ENCODE results near the gene SNORC. TPM values are rescaled to one million over a fixed set of nuclear protein-coding genes. Genes with fewer than 3 reads are reported as not detected.
A peak's percentile ranks its signal among the peaks of the same experiment; 100 is the strongest.

The SNORC gene
- 10 to 100 TPM in 3 of 4 donors, 1 to 10 TPM in 1; 2.5 to 27.2 (median 14.1) TPM for total RNA-seq

- 87 to 89% methylated on average over 21 of the region's 21 CpGs for WGBS, 2 donors
- no peak for TF ChIP-seq POLR2A (IDR thresholded peaks at IDR 0.05)
- no peak for TF ChIP-seq CTCF (IDR thresholded peaks at IDR 0.05)
- intact Hi-C loops (cut with DNase I; ENCODE audit: low total_unique reads), result no loop called here
- H3K4me3 ChIP-seq (ENCODE audit: low read depth, poor library complexity, severe bottlenecking), result no peak within 1 kb of the TSS
- DNase-seq (ENCODE audit: low spot score in 2 of 2), result peak in 1 of 2 donors; percentile 78
Observed at GRCh38 chr2:232870018-232870765, at the start of gene SNORC. Gene SNORC (plus strand): TSS chr2:232870264. CDS start chr2:232870342, 78 bp downstream.

DNA sequence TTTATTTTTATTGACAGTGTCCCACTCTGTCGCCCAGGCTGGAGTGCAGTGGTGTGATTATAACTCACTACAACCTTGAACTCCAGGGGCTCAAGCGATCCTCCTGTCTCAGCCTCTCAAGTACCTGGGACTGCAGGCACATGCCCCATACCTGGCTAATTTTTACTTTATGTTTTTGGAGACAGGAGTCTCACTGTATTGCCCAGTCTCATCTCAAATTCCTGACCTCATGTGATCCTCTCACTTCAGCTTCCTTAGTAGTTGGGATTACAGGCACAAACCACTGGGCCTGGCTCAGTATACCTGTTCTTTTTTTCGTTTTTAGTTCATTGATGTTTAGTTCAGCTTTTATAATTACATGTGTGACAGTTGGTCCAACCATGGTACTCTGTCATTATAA, 40.1 kb upstream of the SNORC start:
- WGBS, 2 donors, result 74 to 96% methylated on average over 3 of the region's 3 CpGs
- intact Hi-C loops (cut with DNase I; ENCODE audit: low total_unique reads), result no loop called here
- DNase-seq (ENCODE audit: low spot score in 2 of 2), result no peak
- H3K4me3 ChIP-seq (ENCODE audit: low read depth, poor library complexity, severe bottlenecking), result no peak overlapping the region
- TF ChIP-seq CTCF (IDR thresholded peaks at IDR 0.05) (no peak), POLR2A (IDR thresholded peaks at IDR 0.05) (no peak)

DNA sequence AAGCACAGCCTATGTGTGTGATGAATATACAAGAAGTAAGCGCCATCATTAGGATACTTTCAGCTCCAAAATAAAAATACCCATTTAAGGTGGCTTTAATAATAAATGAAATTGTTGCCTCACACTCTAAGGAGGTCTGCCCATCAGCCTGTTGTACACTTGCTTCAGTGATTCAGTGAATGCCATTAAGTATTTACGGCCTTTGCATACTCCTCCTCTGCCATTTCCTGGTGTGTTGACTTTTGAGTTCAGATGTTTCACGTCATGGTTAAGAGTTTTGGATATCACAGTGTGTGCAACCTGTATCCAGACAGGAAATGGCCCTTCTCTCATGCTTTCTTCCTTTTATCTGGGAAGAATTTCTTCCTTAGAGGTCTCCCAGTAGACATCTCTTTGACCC, 38.6 kb upstream of the SNORC start:
- 92 to 95% methylated on average over 3 of the region's 3 CpGs for WGBS, 2 donors
- intact Hi-C loops (cut with DNase I; ENCODE audit: low total_unique reads), result no loop called here
- no peak for TF ChIP-seq POLR2A (IDR thresholded peaks at IDR 0.05)
- no peak for TF ChIP-seq CTCF (IDR thresholded peaks at IDR 0.05)
- DNase-seq (ENCODE audit: low spot score in 2 of 2), result no peak
- H3K4me3 ChIP-seq (ENCODE audit: low read depth, poor library complexity, severe bottlenecking), result no peak overlapping the region

DNA sequence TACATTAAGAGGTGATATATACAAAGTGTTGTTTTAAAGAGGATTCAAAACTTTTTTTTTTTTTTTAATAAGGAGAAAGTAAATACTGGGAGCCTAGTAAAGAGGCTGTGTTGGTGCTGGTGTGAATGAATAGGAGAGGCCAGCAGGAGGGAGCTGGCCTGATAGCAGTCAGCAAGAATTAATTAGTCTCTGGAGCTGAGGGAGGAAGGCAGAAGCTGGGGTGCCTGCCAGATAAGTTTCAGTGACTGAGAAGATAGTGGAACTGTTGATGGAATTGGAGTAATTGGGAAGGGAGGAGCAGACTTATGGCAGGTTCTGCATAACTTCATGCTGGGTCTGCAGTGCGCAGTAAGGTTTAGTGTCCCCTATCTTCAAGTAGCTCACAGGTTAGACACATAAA, 36.2 kb upstream of the SNORC start:
- TF ChIP-seq POLR2A (IDR thresholded peaks at IDR 0.05), result no peak
- TF ChIP-seq CTCF (IDR thresholded peaks at IDR 0.05), result no peak
- DNase-seq (ENCODE audit: low spot score in 2 of 2), result no peak
- intact Hi-C loops (cut with DNase I; ENCODE audit: low total_unique reads), result no loop called here
- 94 to 100% methylated on average over 1 of the region's 1 CpG for WGBS, 2 donors
- H3K4me3 ChIP-seq (ENCODE audit: low read depth, poor library complexity, severe bottlenecking), result no peak overlapping the region

- DNase-seq (ENCODE audit: low spot score in 2 of 2), result no peak
- WGBS, 2 donors, result 77% methylated on average over 14 of the region's 14 CpGs
Observed at GRCh38 chr2:232835687-232836208, 34.3 kb upstream of the SNORC start.

More at GRCh38 chr2:232835687-232836208, 34.3 kb upstream of the SNORC start:
- no peak overlapping the region for H3K4me3 ChIP-seq (ENCODE audit: low read depth, poor library complexity, severe bottlenecking)
- intact Hi-C loops (cut with DNase I; ENCODE audit: low total_unique reads), result no loop called here
- TF ChIP-seq POLR2A (IDR thresholded peaks at IDR 0.05) (no peak), CTCF (IDR thresholded peaks at IDR 0.05) (no peak)

All from lower leg skin (tissue), 4 donors.